GM18520 (cell line): ENCODE measurements around the gene PPP1R12B.
"Not testable (repeated sequence)": the region's sequence is repeated elsewhere in the genome, so short reads cannot be mapped to it uniquely, and the experiment has no call there.

ENCODE experiments used
- ATAC-seq: cut with Tn5 transposase; IDR thresholded peaks from one replicate; pipeline ENCODE4 v1.9.1; 2021; ENCODE audit not compliant: unreplicated experiment

Gene PPP1R12B

DNA sequence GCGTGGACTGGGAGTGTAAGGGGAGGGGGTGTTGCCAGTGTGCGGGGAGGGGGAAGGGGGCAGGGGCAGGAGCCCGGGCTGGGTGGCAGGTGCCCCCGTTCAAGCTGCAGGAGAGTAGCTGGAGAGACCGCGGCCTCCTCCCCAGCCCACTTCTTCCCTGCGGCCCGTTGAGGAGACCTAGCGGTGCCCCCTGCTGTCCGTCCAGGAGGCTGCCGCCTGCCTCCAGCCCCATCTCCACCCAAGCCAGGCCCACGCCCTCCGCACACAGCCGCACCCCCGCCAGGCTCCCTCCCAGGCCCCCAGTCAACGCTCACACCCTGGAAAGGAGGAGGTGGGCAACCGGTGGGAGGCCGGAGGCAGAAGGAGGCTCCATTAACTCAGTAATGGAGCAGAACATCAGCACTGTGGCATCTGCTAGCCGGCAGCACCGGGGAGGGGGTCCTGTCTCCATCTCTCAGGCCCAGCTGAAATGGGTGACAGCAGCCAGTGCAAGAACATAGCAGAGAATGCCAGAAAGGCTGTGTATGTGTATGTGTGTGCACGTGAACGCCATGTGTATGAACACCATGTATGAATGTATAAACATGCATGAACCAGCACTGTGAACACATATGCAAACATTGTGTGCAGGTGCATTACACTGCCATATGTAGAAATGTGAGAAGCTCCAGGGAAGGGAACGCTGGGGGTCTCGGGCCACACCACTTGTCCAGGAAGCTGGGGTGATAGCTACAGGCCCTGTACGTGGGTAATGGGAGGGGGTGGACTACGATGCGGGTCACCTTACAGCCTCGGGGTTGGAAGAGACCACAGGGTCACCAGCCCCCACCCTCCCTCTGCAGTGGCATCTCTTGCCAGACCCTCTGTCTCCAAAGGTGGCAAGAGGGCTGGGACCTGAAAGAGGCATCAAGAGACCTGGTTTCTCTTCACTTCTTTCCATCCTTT, 277.2 kb downstream of the PPP1R12B start:
- no peak for ATAC-seq

DNA sequence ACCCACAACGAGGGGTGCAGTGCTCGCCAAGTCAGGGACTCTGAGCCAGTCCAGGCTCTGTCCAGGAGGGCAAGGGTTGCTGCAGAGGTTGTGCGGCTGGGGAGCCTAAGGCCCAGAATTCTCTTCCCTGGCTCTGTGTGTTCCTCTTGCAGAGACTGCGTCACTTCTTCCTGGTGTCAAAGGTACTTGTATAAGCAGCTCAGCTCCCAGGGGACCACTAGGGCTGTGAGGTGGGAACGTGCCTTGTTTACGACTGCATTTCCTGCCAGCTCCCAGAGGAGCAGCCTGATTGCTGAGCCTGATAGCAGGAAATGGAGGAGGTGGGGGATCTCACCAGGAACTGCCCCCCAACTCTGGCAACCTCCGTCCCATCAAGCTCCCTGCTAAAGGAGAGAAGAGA, 278.5 kb downstream of the PPP1R12B start:
- not testable (repeated sequence) for ATAC-seq

DNA sequence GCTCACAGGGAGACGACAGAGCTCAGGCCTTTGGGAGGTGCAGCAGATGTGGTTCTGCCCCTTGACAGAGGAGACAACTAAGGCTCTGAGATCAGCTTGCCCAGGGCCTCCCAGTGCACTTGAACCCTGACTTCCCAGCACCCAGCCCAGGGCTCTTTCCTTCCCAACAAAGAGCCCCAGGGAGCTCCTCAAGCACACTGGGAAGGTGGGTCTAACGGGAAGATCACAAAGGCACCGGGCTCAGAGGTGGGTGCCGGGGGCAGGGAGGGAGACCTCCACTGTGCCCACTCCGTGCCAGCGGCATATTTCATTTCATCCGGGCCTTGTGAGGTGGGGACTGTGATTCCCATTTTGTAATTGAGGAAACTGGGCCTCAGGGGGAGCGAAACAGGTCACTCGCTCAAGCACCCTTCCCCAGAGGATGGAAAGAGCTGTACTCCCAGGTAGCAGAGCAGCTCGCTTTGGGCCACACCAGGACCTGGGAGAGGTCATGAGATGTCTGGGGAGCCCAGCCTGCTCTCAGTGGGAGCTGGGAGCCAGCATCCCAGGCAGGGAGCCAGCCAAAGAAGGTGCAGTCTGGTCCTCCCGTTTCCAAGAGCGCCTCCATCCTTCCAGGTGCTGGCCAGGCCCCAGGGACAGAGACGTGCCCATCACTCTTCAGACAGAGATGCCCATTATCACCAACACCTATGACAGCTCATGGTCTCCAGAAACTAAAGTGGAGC, 279.5 kb downstream of the PPP1R12B start:
- no peak for ATAC-seq

DNA sequence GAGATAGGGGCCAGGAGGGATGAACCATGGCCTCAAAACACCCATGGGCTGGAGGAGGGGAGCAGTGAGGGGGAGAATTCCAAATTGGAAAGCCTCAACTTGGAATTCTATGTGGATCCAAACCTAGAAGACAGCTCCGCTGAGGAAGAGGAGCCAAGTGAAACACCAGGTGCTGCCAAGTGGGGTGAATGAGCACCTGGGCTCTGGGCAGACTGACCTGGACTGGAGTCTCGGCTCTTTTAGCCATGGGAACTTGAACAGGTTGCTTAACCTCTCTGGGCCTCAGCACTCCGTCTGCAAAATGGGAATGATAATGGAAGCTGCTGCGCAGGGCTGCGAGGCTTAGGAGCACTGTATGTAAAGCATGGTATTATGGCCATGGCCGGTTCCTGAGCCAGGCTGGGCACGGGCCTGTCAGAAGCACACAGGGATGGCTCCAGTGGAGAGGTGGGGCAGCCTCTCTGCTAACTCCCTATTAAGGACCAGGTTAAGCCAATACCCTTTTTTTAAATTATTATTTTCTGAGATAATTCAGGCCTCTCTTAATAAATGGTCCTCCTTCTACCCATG, 280.2 kb downstream of the PPP1R12B start:
- no peak for ATAC-seq

DNA sequence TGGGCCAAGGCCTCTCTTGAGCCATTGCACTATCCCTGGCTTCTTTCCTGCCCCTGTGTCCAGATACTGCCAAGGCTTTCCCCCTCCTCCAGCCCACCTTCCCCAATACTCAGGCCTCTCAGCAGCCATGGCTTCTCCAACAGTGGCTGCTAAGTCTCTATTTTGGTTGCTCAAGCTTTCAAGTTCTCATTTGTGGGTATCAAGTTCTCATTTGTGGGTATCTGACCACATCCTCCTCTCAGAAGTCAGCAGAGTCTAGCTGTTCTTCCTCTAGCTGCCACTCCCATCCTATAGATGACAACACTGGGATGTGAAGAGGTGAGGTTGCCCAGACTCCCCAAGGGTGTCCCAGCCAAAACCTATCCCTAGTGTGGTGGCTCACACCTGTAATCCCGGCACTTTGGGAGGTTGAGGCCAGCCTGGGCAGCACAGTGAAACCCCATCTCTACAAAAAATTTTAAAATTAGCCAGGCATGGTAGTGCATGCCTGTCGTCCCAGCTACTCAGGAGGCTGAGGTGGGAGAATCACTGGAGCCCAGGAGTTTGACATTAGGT, 280.8 kb downstream of the PPP1R12B start:
- peak; percentile 67 for ATAC-seq

DNA sequence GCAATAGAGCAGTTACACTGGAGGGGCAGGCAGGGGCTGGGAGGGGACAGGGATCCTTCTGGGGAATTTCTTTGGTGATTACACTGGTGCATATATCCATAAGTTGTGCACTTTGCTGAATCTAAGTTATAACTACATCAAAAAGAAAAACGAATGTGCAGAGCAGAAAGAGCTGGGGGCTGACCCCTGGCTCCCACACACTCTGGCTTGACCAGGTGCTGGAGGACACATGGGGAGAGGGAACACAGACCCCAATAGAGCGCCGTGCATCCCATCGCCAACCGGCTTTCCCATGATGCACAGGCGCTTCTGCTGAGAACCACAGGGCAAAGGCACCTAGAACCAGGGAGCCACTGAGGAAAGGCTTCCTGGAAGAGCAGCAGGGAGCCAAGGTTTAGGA, 281.6 kb downstream of the PPP1R12B start:
- ATAC-seq = not testable (repeated sequence)

DNA sequence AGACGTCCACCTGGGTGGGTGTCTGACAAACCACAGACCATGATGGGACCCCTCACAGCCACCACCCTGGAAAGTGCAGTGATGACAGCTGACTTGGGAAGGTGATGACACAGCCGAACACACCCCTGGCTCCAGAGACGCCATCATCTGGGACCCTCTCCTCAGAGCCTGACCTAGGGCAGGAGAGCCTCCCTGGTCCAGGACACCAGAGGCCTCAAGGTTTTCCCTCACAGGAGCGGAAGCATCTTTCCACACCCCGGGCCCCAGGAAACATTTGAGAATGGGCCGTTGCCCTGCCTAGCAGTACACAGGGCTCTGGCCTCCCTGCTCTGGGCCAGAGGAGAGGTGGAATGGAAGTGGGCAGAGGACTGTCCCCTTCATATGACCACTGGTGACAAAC, 282.0 kb downstream of the PPP1R12B start:
- no peak for ATAC-seq

DNA sequence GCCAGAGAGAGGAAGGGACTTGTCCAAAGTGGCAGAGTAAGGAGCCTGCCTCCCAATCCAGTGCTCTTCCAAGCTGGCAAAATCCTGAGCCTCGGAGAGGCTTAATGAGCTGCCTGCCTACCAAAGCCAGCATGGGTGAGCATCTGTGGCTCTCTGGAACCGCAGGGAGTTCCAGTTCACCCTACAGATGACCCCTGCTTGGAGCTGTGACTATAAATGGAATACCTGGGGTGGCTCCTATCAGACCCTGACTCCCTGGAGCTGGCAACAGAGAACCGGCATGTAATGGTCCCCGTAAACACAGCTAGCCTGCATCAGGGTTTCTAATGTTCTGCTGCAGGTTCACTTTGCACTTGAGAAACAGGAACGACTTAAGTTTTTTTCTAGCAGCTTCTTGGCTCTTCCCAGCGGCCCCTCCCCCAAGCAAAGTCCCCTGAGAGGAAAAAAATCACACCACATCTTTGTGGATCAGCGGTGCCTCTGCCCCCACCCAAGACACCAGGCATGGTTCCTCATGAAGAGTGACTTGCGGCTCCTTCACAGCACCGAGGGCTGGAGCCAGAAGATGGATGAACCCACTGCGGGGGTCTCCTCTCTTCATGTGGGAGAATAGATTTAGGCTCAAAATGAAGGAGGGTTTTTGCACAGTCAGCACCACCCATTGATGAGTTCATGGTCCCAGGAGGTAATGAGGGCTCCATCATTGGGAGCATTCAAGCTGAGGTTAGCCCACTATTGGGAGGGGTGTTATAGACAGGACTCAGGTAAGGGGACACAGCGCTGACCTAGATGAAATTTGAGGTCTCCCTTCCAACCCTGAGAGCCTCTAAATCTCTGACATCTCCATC, 282.8 kb downstream of the PPP1R12B start:
- ATAC-seq = no peak

DNA sequence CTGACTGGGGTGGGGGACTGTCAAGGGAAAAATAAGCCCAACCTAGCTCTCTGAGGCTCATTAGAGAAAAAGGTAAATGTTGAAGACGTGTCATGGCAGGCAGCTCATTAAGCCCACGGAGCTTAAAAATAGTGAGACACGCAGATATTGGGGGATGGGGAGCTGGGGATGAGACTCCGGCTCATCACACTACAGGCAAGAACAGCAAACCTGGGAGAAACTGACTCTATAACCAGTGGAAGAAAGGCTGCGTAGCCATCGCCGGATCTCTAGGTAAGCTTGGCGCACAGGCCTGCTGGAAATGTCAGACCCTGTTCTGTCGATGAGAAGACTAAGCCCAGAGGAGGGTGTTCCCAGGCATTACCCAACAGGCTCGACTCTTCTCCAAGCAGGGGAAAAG, 283.7 kb downstream of the PPP1R12B start:
- ATAC-seq = no peak

DNA sequence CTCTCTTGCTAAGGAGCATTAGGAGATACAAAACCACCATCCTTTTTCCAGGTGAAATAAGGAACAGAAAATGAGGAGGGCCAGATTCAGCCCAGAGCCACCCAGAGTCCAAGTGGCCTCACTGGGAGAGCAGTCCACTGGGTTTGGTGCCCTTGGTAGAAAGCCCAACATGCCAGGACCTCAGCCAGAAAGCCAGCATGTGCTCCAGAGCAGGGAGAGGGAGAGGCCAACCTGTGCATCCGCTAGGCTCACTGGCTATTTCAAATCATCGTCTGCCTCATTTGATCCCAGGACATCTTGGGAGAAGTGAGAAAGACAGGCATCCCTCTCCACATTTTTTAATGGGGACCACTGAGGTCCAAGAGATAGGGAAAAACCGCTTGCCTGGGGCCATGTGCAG, 287.7 kb downstream of the PPP1R12B start:
- ATAC-seq = not testable (repeated sequence)

DNA sequence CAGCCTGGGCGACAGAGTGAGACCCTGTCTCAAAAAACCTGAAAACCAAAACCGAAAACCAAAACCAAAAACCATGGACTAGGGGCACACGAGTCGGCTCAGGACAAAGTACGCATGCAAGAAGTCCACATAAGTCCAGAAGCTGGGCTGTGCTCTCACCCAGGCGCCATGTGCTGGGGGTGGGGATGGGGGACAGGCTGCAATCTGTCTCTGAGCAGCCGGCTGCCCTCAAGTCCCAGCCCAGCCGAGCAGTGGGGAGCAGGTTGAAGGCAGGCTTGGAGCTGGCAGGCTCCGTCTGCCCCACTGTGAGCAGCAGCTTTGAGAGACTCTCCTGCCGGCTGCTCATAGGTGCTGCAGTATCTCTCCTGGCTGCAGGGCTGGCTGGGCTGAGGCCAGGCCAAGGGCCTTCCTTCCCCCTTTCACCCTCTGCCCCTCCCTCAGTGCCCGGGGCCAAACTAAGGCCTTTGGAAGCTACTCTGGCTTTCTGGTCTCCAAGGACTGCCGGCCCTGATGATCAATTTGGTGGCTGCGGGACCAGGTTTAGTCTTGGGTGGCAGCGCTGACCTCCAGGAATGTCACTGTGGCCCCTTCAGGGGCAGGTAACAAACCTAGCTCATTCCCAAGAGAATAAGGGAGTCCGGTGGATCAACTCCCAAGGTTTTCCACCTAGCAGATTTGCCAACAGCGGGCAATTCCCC, 289.0 kb downstream of the PPP1R12B start:
- not testable (repeated sequence) for ATAC-seq

DNA sequence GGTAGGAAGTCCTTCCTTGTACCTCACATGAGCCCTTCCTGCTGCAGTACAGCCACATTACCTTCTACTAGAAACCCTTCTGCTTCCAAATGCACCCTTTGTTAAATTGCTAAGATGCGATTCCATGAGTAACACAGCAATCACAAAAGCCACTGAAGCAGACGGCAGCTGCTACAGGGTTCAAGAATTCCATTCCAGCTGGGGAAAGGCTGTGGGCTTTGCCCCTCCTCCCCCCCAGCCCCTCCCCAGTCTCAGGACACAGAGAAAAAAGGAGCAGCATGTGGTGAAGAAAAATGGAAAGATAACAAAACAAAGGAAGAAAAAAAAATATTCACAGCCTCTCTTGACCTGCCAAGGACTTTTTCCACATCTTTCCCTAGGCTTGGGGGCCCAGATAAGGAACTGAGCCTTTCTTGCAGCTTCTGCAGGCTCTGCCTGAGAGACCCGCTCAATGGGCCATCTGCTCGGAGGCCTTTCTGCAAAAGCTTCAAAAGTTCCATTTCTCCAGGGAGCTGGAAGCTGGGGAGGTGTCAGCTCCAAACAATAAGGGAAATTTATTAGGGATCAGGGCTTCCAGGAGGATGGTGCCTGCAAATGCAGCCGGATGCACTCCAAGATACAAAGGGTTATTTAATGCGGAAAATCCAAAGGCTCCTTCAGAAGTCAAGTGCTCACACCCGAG, 289.7 kb downstream of the PPP1R12B start:
- ATAC-seq = no peak

DNA sequence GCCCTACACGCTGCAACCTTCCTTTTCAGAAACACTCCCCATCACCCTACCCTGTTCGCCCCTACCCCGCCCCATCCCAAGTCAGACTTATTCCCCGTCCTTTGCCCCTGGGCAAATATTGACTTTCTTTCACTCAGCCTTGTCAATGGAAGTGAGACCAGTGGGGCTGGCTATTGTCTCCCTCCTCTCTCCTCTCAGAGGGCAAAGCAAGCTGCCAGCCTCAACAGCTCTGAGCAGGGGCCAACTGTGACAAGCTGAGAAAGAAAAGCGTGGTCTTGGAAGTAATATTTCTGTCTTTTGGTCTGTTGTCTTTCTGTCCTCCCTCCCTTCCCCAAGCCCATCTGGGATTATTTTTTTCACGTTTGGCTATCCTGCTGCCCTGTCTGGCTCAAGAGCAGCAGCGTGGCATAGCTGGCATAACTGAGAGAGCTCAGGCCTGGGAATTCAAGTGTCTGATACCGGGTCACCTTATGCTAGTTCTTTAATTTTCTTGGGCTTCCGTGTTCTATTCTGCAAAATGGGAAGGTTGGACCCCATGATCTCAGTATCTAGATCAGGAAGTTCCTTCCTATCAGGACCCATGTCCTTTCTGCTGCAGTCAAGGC, 290.3 kb downstream of the PPP1R12B start:
- not testable (repeated sequence) for ATAC-seq

DNA sequence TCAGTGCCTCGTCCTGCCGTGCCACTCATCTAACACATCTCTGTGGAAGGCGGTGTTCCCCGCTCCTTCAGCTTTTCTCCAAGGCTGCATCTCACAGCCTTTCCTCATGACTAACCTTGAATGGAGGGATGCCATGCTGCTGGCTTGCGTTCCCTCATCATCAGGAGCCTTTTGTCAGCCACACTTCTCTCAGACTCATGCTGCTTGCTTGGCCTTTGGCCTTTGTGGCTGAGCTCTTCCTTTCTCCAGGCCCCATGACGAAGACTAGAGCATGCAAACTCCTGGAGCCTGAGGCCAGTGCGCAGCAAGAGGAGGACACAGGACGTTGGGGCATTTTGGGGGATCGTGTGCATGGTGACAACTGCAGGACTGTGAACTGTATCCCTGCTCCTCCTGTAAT, 291.0 kb downstream of the PPP1R12B start:
- ATAC-seq = no peak

DNA sequence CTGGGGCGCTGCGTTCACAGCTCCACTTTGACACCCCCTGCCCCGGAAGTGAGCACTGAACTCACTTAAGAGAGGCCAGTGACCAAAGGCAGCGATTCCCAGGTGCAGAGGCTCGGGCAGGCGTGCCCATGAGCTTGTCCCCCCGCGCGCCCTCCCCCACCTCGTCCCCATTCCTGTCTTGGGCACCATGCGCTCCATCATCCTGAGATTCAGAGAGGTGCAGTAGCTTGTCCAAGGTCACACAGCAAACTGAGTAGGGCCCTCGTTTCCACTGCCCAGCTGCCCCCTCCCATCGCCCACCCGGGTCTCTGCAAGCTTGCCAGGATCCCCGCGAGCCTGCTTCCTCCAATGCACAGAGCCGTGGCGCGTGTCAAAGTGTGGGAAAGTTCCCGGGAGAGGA, 293.7 kb downstream of the PPP1R12B start:
- ATAC-seq = no peak
